Epithelial cell of esophagus (primary cell): ENCODE measurements around the gene SDSL.

Experiments
- DNase-seq: peaks from one replicate; pipeline ENCODE4 v3.0.0; 2010; ENCODE audit warnings: low read depth
- H3K4me3 ChIP-seq: 2 replicates; pipeline ENCODE4 v1.5.1; 2011; ENCODE audit warnings: mild to moderate bottlenecking, low read length, control low read depth
- TF ChIP-seq, protein P1 (sequence below): IDR thresholded peaks from 2 replicates; pipeline ENCODE4 v1.5.1; 2011; ENCODE audit warnings: low read depth, mild to moderate bottlenecking, low read length, control low read depth, inconsistent platforms; ENCODE audit not compliant: insufficient read depth; ENCODE audit errors: missing control alignments

Gene SDSL

DNA sequence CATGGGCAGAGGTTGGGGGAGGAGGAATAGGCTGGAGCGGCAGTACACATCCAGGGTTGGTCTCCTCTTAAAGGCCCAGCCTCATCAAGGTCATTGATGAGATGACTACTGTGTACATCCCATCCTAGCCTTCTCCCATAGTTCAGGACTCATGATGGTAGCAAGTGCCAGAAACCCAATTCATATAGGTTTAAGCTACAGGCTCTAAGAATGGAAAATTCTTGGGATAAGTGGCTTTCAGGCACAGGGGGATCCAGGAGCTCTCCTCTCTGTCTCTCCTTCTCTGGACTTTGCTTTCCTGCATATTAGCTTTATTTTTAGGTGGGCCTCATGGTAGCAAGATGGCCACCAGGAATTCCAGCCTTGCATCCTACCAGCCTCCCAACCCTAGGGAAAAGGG, 6.3 kb downstream of the SDSL start:
- TF ChIP-seq, protein P1, sequence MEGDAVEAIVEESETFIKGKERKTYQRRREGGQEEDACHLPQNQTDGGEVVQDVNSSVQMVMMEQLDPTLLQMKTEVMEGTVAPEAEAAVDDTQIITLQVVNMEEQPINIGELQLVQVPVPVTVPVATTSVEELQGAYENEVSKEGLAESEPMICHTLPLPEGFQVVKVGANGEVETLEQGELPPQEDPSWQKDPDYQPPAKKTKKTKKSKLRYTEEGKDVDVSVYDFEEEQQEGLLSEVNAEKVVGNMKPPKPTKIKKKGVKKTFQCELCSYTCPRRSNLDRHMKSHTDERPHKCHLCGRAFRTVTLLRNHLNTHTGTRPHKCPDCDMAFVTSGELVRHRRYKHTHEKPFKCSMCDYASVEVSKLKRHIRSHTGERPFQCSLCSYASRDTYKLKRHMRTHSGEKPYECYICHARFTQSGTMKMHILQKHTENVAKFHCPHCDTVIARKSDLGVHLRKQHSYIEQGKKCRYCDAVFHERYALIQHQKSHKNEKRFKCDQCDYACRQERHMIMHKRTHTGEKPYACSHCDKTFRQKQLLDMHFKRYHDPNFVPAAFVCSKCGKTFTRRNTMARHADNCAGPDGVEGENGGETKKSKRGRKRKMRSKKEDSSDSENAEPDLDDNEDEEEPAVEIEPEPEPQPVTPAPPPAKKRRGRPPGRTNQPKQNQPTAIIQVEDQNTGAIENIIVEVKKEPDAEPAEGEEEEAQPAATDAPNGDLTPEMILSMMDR, result no peak
- no peak for DNase-seq
- H3K4me3 ChIP-seq, result no peak overlapping the region

DNA sequence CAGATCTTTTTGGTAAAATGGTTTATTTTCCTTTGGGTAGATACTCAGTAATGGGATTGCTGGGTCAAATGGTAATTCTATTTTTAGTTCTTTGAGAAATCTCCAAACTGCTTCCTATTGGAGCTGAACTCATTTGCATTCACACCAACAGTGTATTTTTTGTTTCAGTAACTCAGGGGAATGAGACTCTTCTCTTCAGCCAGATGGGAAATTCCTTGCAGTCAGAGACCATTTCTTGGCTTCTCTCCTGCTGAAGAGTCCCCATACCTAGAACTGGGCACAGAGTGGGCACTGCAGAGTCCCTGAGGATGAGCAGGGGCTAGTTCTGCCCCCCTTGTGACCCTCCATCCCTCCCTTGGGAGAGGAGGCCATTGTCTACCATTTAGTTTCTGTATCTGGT, 10.8 kb downstream of the SDSL start:
- no peak for DNase-seq
- TF ChIP-seq, protein P1, result no peak
- H3K4me3 ChIP-seq, result no peak overlapping the region

DNA sequence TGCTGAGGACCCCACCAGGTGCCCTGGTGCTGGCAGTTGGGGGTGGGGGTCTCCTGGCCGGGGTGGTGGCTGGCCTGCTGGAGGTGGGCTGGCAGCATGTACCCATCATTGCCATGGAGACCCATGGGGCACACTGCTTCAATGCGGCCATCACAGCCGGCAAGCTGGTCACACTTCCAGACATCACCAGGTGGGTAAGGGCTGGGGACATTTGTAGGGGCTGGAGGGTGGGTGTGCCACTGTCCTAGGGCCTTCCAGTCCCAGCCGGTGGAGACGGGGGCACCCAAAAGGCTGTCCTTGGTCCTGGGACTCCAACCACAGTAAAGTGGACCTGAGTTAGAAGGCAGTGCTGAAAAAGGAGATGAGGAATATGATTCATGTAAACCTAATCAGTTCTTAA, 13.2 kb downstream of the SDSL start:
- no peak for DNase-seq
- TF ChIP-seq, protein P1, result no peak
- H3K4me3 ChIP-seq, result no peak overlapping the region

DNA sequence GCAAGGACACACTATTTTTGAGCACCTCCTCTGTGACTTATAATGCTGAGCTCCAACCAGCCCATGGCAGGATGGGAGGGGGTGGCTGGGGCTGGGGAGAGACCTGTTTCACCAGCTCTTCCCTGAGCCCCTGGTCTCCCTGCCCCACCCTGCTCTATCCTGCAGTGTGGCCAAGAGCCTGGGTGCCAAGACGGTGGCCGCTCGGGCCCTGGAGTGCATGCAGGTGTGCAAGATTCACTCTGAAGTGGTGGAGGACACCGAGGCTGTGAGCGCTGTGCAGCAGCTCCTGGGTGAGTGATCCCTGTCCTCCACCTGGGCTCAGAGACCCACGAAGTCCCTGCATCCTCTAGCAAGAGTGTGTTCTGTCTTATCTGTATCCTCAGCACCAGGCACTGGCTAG, 14.4 kb downstream of the SDSL start:
- no peak overlapping the region for H3K4me3 ChIP-seq
- TF ChIP-seq, protein P1, result no peak
- no peak for DNase-seq

DNA sequence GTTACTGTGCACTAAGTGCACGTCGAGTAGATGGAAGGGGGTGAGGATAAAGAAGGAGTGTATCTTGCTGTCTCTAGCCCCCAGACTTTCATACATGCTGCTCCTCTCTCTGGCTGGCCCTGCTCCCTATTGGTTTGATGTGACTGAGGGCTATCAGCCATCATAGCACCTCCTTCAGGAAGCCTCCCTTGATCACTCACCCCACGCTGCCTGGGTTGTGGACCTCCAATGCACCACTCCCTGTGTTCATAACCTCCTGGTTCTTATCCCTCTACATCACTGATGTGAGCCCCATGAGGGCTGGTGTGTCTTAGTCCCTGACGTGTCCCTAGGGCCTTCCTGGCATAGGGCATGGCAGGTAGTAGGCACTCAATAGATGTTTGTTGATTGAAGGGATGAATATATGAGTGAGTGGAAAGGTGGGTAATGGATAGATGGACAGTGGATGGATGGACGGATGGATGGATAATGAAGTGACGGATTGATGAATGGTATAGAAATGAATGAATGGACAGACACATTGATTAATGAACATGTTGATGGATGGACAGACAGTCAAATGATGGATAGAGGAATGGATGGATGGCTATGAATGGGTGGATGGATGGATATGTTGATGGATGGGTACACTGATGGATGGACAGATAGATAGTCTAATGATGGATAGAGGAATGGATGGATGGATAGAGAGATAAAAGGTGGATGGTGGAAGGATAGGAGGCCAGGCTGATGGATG, 15.0 kb downstream of the SDSL start:
- no peak overlapping the region for H3K4me3 ChIP-seq
- TF ChIP-seq, protein P1, result no peak
- DNase-seq, result no peak

DNA sequence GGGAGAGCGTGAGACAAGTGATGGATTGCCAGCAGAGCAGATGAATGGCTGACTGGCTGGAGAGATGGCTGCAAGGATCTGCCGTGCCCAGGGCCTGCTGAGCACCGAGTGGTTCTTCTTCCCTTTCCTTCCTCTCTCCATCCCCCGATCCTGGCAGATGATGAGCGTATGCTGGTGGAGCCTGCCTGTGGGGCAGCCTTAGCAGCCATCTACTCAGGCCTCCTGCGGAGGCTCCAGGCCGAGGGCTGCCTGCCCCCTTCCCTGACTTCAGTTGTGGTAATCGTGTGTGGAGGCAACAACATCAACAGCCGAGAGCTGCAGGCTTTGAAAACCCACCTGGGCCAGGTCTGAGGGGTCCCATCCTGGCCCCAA, 15.5 kb downstream of the SDSL start:
- no peak for DNase-seq

More for the DNA sequence above, 15.5 kb downstream of the SDSL start:
- TF ChIP-seq, protein P1, result no peak
- H3K4me3 ChIP-seq, result no peak overlapping the region
